ENCODE data around the gene PWP1. TPM values are rescaled to one million over a fixed set of nuclear protein-coding genes. Genes with fewer than 3 reads are reported as not detected.
A peak's percentile ranks its signal among the peaks of the same experiment; 100 is the strongest.

The PWP1 gene
- total and polyA plus RNA-seq, 2 donors (not counting 1 experiment from before 2014, with no cell fraction given), result 51.2 to 63.5 TPM

- CTCF ChIA-PET, result interaction anchor here (1.0 to 2.2 kb wide), 2 partner anchors 13 to 83 kb away, joined by 3 to 6 read pairs; partner anchors contain the start of gene ASCL4
- peaks cover 41% of the 10 kb centered on the region for H3K79me2 ChIP-seq (ENCODE audit: control insufficient read depth, insufficient read depth, low read length)
- 12% methylated on average over 5 of the region's 12 CpGs for WGBS (ENCODE audit: insufficient coverage)
- intact Hi-C loops (cut with micrococcal nuclease), result loop anchor here (1.0 to 2.0 kb wide), 5 partner anchors 24 to 754 kb away; partner anchors contain the start of genes CRY1, FICD and PWP1
- TF ChIP-seq, protein P1, sequence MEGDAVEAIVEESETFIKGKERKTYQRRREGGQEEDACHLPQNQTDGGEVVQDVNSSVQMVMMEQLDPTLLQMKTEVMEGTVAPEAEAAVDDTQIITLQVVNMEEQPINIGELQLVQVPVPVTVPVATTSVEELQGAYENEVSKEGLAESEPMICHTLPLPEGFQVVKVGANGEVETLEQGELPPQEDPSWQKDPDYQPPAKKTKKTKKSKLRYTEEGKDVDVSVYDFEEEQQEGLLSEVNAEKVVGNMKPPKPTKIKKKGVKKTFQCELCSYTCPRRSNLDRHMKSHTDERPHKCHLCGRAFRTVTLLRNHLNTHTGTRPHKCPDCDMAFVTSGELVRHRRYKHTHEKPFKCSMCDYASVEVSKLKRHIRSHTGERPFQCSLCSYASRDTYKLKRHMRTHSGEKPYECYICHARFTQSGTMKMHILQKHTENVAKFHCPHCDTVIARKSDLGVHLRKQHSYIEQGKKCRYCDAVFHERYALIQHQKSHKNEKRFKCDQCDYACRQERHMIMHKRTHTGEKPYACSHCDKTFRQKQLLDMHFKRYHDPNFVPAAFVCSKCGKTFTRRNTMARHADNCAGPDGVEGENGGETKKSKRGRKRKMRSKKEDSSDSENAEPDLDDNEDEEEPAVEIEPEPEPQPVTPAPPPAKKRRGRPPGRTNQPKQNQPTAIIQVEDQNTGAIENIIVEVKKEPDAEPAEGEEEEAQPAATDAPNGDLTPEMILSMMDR (IDR thresholded peaks at IDR 0.05), result no peak
- TF ChIP-seq EZH2 (IDR thresholded peaks at IDR 0.05; ENCODE audit: borderline replicate concordance, insufficient read depth, low read depth, low read length, poor library complexity, severe bottlenecking), result no peak
- no peaks in the 10 kb centered on the region for H3K9me3 Mint-ChIP-seq (ENCODE audit: insufficient read depth)
- H4K20me1 ChIP-seq (ENCODE audit: control insufficient read depth, insufficient read depth, low read length, poor library complexity, severe bottlenecking), result peaks cover 19% of the 10 kb centered on the region
- peak overlapping the region; percentile 94 for H3K4me3 Mint-ChIP-seq
- peak overlapping the region; percentile 76 for H3K27ac ChIP-seq (ENCODE audit: low read length in 2 of 2)
- H3K27ac Mint-ChIP-seq, result peak overlapping the region; percentile 94
- H3K9me3 ChIP-seq (ENCODE audit: control extremely low read depth in 1 of 3, control insufficient read depth in 2 of 3, insufficient read depth in 1 of 3, low read length in 2 of 3), result peaks cover 0 to 4% (median 0%) of the 10 kb centered on the region in 3 donors
- peaks cover 24 to 29% of the 10 kb centered on the region in 2 donors for H3K4me1 ChIP-seq (ENCODE audit: control insufficient read depth in 2 of 2, insufficient read depth in 2 of 2, low read length in 2 of 2)
- ATAC-seq (ENCODE audit: low read depth), result peak; percentile 6
- peak overlapping the region; percentile 90 for H2AFZ ChIP-seq (ENCODE audit: insufficient read depth, low read depth, low read length, poor library complexity, severe bottlenecking)
- H3K27me3 ChIP-seq (replicated peaks in 1 of 4; ENCODE audit: control extremely low read depth in 1 of 4, control insufficient read depth in 3 of 4, insufficient read depth in 4 of 4, low read length in 3 of 4), result peaks cover 0 to 4% (median 0%) of the 10 kb centered on the region in 4 experiments
- H3K27me3 Mint-ChIP-seq, result no peaks in the 10 kb centered on the region
- DNase-seq, result no peak
- peaks cover 33% of the 10 kb centered on the region for H3K4me1 Mint-ChIP-seq
- H3K4me3 ChIP-seq (ENCODE audit: control extremely low read depth in 1 of 5, extremely low read depth in 1 of 5, insufficient read depth in 1 of 5, low read depth in 2 of 5, low read length in 4 of 5), result peak overlapping the region; percentile 67 to 86 (median 84)
- peak overlapping the region; percentile 73 for H3K4me2 ChIP-seq (replicated peaks; ENCODE audit: low read depth, low read length, poor library complexity, severe bottlenecking)
- POLR2A ChIA-PET, result interaction anchor here (1.0 kb wide), 1 partner anchor 76 kb away, joined by 5 read pairs; the partner anchor contains the start of gene PWP1
- H3K36me3 ChIP-seq (replicated peaks in 1 of 2; ENCODE audit: control extremely low read depth in 1 of 2, control insufficient read depth in 1 of 2, extremely low read depth in 1 of 2, insufficient read depth in 2 of 2, low read length in 1 of 2), result peaks cover 3 to 26% of the 10 kb centered on the region in 2 experiments
- H3K9ac ChIP-seq (ENCODE audit: low read length), result peak overlapping the region; percentile 68
Observed at GRCh38 chr12:107761502-107761904, 75.9 kb downstream of the PWP1 start.

Other genes starting within 250 kb of the PWP1 start
- gene PRDM4, start 75.3 kb downstream of the PWP1 start, total RNA-seq, result 117 TPM in 2 replicates
- gene PRDM4, start 75.3 kb downstream of the PWP1 start, polyA plus RNA-seq, result 50.1 and 56.0 TPM in 2 replicates
- gene ASCL4, start 88.9 kb downstream of the PWP1 start, total RNA-seq, result not detected in 2 replicates
- gene ASCL4, start 88.9 kb downstream of the PWP1 start, polyA plus RNA-seq, result not detected in 2 replicates